ENCODE results near the gene GALNT12.

GRCh38 chr9:98854266-98854665, 46.8 kb downstream of the GALNT12 start:
- TF ChIP-seq EGR1 (IDR thresholded peaks at IDR 0.05) (no peak), NFIC (IDR thresholded peaks at IDR 0.05) (no peak), RAD21 (IDR thresholded peaks at IDR 0.05; ENCODE audit: low read depth) (no peak), TAF1 (IDR thresholded peaks at IDR 0.05; ENCODE audit: low read depth) (no peak), USF1 (IDR thresholded peaks at IDR 0.05) (no peak), CEBPB (IDR thresholded peaks at IDR 0.05) (no peak), FOXM1 (IDR thresholded peaks at IDR 0.05; ENCODE audit: borderline replicate concordance, low read depth) (no peak), YY1 (IDR thresholded peaks at IDR 0.05; ENCODE audit: low read depth) (no peak), TEAD4 (IDR thresholded peaks at IDR 0.05) (no peak), TCF12 (IDR thresholded peaks at IDR 0.05; ENCODE audit: low read depth) (no peak)
- TF ChIP-seq, protein P1, sequence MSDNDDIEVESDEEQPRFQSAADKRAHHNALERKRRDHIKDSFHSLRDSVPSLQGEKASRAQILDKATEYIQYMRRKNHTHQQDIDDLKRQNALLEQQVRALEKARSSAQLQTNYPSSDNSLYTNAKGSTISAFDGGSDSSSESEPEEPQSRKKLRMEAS (IDR thresholded peaks at IDR 0.05), result no peak
- TF ChIP-seq, protein P2, sequence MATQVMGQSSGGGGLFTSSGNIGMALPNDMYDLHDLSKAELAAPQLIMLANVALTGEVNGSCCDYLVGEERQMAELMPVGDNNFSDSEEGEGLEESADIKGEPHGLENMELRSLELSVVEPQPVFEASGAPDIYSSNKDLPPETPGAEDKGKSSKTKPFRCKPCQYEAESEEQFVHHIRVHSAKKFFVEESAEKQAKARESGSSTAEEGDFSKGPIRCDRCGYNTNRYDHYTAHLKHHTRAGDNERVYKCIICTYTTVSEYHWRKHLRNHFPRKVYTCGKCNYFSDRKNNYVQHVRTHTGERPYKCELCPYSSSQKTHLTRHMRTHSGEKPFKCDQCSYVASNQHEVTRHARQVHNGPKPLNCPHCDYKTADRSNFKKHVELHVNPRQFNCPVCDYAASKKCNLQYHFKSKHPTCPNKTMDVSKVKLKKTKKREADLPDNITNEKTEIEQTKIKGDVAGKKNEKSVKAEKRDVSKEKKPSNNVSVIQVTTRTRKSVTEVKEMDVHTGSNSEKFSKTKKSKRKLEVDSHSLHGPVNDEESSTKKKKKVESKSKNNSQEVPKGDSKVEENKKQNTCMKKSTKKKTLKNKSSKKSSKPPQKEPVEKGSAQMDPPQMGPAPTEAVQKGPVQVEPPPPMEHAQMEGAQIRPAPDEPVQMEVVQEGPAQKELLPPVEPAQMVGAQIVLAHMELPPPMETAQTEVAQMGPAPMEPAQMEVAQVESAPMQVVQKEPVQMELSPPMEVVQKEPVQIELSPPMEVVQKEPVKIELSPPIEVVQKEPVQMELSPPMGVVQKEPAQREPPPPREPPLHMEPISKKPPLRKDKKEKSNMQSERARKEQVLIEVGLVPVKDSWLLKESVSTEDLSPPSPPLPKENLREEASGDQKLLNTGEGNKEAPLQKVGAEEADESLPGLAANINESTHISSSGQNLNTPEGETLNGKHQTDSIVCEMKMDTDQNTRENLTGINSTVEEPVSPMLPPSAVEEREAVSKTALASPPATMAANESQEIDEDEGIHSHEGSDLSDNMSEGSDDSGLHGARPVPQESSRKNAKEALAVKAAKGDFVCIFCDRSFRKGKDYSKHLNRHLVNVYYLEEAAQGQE (IDR thresholded peaks at IDR 0.05; ENCODE audit: low read depth), result no peak
